SK-N-SH (cell line): ENCODE data around the gene MMP28. TPM values are rescaled to one million over a fixed set of nuclear protein-coding genes. Genes with fewer than 3 reads are reported as not detected.

Experiments used
- CTCF ChIA-PET: fragments of 300-600, 350-600 bp; formaldehyde crosslinking; extraction: SDS; loops from one replicate; lab custom pipeline; 2021; lab: Yijun Ruan, JAX
- POLR2A ChIA-PET: fragments of 350-600 bp; sonication (Branson Sonifier 250); formaldehyde crosslinking; extraction: SDS; loops from one replicate; lab custom pipeline; 2020; ENCODE audit warnings: antibody characterized with exemption, inconsistent platforms; lab: Yijun Ruan, JAX
- DNase-seq: peaks from one replicate; pipeline ENCODE4 v3.0.0; 2012
- H2AFZ ChIP-seq: fragments of 200-600 bp; sonication (generic); 2 replicates; pipeline ENCODE4 v1.8.1; 2016; ENCODE audit warnings: antibody characterized with exemption, mild to moderate bottlenecking, low read depth
- H3F3A ChIP-seq: fragments of 200-600 bp; sonication (generic); replicated peaks from 2 replicates; pipeline ENCODE3; 2016; ENCODE audit warnings: antibody characterized with exemption, mild to moderate bottlenecking; ENCODE audit not compliant: insufficient read depth
- H3K27ac ChIP-seq, 2 experiments: fragments of 200-500 bp in 1 of 2; fragments of 200-600 bp in 1 of 2; sonication (Bioruptor generic) in 1 of 2; sonication (generic), shearing (Covaris generic) in 1 of 2; 2 replicates each; pipeline versions ENCODE4 v1.5.1 to v1.6.1; 2014 to 2016; ENCODE audit warnings: low read depth in 2 of 2, inconsistent platforms in 1 of 2, low read length in 1 of 2, mild to moderate bottlenecking in 1 of 2, mixed read lengths in 1 of 2
- H3K27me3 ChIP-seq: fragments of 200-600 bp; sonication (generic), shearing (Covaris generic); 2 replicates; pipeline ENCODE4 v1.6.1; 2016; ENCODE audit warnings: mixed run types; ENCODE audit not compliant: insufficient read depth
- H3K36me3 ChIP-seq, 2 experiments: fragments of 200-500 bp in 1 of 2; fragments of 200-600 bp in 1 of 2; sonication (Bioruptor generic) in 1 of 2; sonication (generic) in 1 of 2; replicated peaks in 1 of 2; 2 replicates each; pipeline versions ENCODE3 to v1.5.1; 2014 to 2016; ENCODE audit warnings: low read length in 1 of 2, mild to moderate bottlenecking in 1 of 2; ENCODE audit not compliant: insufficient read depth in 2 of 2, control insufficient read depth in 1 of 2
- H3K4me1 ChIP-seq, 2 experiments: fragments of 200-500 bp in 1 of 2; fragments of 200-600 bp in 1 of 2; sonication (Bioruptor generic) in 1 of 2; sonication (generic), shearing (Covaris generic) in 1 of 2; 2 replicates each; pipeline versions ENCODE4 v1.5.1 to v1.6.1; 2014 to 2016; ENCODE audit warnings: low read depth in 1 of 2, low read length in 1 of 2, mixed run types in 1 of 2; ENCODE audit not compliant: insufficient read depth in 2 of 2, control insufficient read depth in 1 of 2
- H3K4me2 ChIP-seq: fragments of 200-600 bp; sonication (generic), shearing (Covaris generic); 2 replicates; pipeline ENCODE4 v1.6.1; 2017; ENCODE audit warnings: mixed run types
- H3K4me3 ChIP-seq, 2 experiments: fragments of 200-500 bp in 1 of 2; fragments of 200-600 bp in 1 of 2; sonication (Bioruptor generic) in 1 of 2; sonication (generic), shearing (Covaris generic) in 1 of 2; 2 replicates each; pipeline versions ENCODE4 v1.5.1 to v1.8.1; 2014 to 2016; ENCODE audit warnings: low read depth in 2 of 2, inconsistent platforms in 1 of 2, low read length in 1 of 2, mild to moderate bottlenecking in 1 of 2, mixed read lengths in 1 of 2, moderate library complexity in 1 of 2
- H3K79me2 ChIP-seq: fragments of 200-600 bp; sonication (generic); 2 replicates; pipeline ENCODE4 v1.8.1; 2017; ENCODE audit warnings: mild to moderate bottlenecking; ENCODE audit not compliant: insufficient read depth
- H3K9ac ChIP-seq: fragments of 200-600 bp; sonication (generic); 2 replicates; pipeline ENCODE4 v1.6.1; 2017; ENCODE audit warnings: mixed run types
- H3K9me2 ChIP-seq: fragments of 200-600 bp; sonication (generic); 2 replicates; pipeline ENCODE4 v1.6.1; 2017; ENCODE audit warnings: mixed run types
- H3K9me3 ChIP-seq: fragments of 200-600 bp; sonication (generic); 2 replicates; pipeline ENCODE4 v1.6.1; 2017; ENCODE audit warnings: mixed run types, mild to moderate bottlenecking, moderate library complexity
- H4K20me1 ChIP-seq: fragments of 200-600 bp; sonication (generic); 2 replicates; pipeline ENCODE4 v1.6.1; 2017; ENCODE audit warnings: mild to moderate bottlenecking, mixed run types; ENCODE audit not compliant: insufficient read depth
- ELF1 ChIP-seq: IDR thresholded peaks from 2 replicates; pipeline ENCODE4 v1.4.0; 2012
- EZH2phosphoT487 ChIP-seq: fragments of 200-600 bp; sonication (generic); IDR thresholded peaks from 2 replicates; pipeline ENCODE4 v1.6.1; 2017; ENCODE audit warnings: low read depth, mixed run types, mild to moderate bottlenecking, antibody characterized with exemption, moderate library complexity, borderline replicate concordance
- FOSL2 ChIP-seq: IDR thresholded peaks from 2 replicates; pipeline ENCODE4 v1.4.0; 2012; ENCODE audit warnings: low read depth, mild to moderate bottlenecking, moderate library complexity, borderline replicate concordance
- GABPA ChIP-seq: IDR thresholded peaks from 2 replicates; pipeline ENCODE4 v1.4.0; 2012; ENCODE audit warnings: low read depth, mild to moderate bottlenecking
- GATA2 ChIP-seq: sonication (generic); formaldehyde crosslinking; IDR thresholded peaks from 2 replicates; pipeline ENCODE4 v1.5.0; 2020; ENCODE audit warnings: mild to moderate bottlenecking, missing genetic modification reagents
- MEF2A ChIP-seq: IDR thresholded peaks from 2 replicates; pipeline ENCODE4 v1.4.0; 2012; ENCODE audit warnings: low read depth, borderline replicate concordance
- NRF1 ChIP-seq: IDR thresholded peaks from 2 replicates; pipeline ENCODE4 v1.6.1; 2012; ENCODE audit warnings: low read depth, mild to moderate bottlenecking, low read length
- RFX5 ChIP-seq: IDR thresholded peaks from 2 replicates; pipeline ENCODE4 v1.6.1; 2012; ENCODE audit warnings: mild to moderate bottlenecking, improper control_type of control experiment, low read length
- SMC3 ChIP-seq: IDR thresholded peaks from 2 replicates; pipeline ENCODE4 v1.6.1; 2012; ENCODE audit warnings: low read depth, low read length, improper control_type of control experiment
- TAF1 ChIP-seq: IDR thresholded peaks from 2 replicates; pipeline ENCODE4 v1.6.1; 2012; ENCODE audit warnings: low read depth, mild to moderate bottlenecking, low read length, moderate library complexity, borderline replicate concordance
- TEAD4 ChIP-seq: IDR thresholded peaks from 2 replicates; pipeline ENCODE4 v1.4.0; 2012; ENCODE audit warnings: mild to moderate bottlenecking, borderline replicate concordance; ENCODE audit not compliant: insufficient read depth
- YY1 ChIP-seq: IDR thresholded peaks from 2 replicates; pipeline ENCODE4 v1.4.0; 2012; ENCODE audit warnings: low read depth, mild to moderate bottlenecking
- WGBS: methylation state at CpG from one replicate; pipeline ENCODE4 v1.1.6; 2017; ENCODE audit warnings: low lambda C conversion rate; 5-methylcytosine and 5-hydroxymethylcytosine counted together
- polyA plus RNA-seq, 3 experiments: library from polyadenylated mRNA; depleted of rRNA; stranded (reverse); fragments of >200 nt; gene quantifications; 2 replicates each; pipeline ENCODE4 v1.2.3, GENCODE V29; 2012
- TF ChIP-seq, protein P1 (sequence below): fragments of 150-350 bp; IDR thresholded peaks from 2 replicates; pipeline ENCODE4 v1.6.1; 2017; ENCODE audit warnings: antibody characterized with exemption, low read length, low read depth, borderline replicate concordance
- TF ChIP-seq, protein P2 (sequence below): IDR thresholded peaks from 2 replicates; pipeline ENCODE4 v1.6.1; 2012; ENCODE audit warnings: mild to moderate bottlenecking, low read depth, low read length, moderate library complexity
- TF ChIP-seq, protein P3 (sequence below): IDR thresholded peaks from 2 replicates; pipeline ENCODE4; 2012
- TF ChIP-seq, protein P4 (sequence below): IDR thresholded peaks from 2 replicates; pipeline ENCODE4 v1.4.0; 2012; ENCODE audit warnings: low read depth
- TF ChIP-seq, protein P5 (sequence below): fragments of 150-350 bp; IDR thresholded peaks from 2 replicates; pipeline ENCODE4 v1.6.1; 2016; ENCODE audit warnings: mild to moderate bottlenecking, low read depth, low read length
- TF ChIP-seq, protein P6 (sequence below): IDR thresholded peaks from 2 replicates; pipeline ENCODE4 v1.4.0; 2012; ENCODE audit warnings: low read depth, borderline replicate concordance

The MMP28 gene
- polyA plus RNA-seq, 1 of the 3 experiments (the other 2 are of a cell fraction) = 0.33 TPM

DNA sequence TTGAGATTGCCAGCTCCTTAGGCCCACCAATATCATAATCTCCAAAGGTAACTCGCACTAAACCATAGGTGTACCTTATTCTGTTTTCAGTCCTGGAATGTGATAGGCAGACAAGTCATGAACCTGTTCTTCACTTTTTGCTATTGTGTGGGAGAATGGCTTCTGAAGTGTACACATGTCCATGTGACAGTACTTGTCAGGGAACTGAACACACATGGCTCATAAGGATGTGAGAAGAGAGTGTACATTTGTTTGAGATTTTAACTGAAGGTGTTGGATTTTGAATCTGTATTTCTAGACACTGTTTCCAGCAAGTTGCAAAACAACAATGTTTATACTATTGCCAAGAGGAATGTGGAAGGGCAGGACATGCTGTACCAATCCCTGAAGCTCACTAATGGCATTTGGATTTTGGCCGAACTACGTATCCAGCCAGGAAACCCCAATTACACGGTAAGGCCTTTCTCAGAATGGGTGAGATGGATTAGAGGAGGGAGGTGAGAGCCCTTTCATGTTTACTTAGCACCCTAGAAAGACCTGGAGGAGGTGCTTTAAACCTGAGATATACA lies 78.5 kb downstream of the MMP28 start (continued):
- no peak for TF ChIP-seq TEAD4
- TF ChIP-seq, protein P1, sequence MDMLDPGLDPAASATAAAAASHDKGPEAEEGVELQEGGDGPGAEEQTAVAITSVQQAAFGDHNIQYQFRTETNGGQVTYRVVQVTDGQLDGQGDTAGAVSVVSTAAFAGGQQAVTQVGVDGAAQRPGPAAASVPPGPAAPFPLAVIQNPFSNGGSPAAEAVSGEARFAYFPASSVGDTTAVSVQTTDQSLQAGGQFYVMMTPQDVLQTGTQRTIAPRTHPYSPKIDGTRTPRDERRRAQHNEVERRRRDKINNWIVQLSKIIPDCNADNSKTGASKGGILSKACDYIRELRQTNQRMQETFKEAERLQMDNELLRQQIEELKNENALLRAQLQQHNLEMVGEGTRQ = no peak
- TF ChIP-seq ELF1 = no peak
- TF ChIP-seq, protein P2, sequence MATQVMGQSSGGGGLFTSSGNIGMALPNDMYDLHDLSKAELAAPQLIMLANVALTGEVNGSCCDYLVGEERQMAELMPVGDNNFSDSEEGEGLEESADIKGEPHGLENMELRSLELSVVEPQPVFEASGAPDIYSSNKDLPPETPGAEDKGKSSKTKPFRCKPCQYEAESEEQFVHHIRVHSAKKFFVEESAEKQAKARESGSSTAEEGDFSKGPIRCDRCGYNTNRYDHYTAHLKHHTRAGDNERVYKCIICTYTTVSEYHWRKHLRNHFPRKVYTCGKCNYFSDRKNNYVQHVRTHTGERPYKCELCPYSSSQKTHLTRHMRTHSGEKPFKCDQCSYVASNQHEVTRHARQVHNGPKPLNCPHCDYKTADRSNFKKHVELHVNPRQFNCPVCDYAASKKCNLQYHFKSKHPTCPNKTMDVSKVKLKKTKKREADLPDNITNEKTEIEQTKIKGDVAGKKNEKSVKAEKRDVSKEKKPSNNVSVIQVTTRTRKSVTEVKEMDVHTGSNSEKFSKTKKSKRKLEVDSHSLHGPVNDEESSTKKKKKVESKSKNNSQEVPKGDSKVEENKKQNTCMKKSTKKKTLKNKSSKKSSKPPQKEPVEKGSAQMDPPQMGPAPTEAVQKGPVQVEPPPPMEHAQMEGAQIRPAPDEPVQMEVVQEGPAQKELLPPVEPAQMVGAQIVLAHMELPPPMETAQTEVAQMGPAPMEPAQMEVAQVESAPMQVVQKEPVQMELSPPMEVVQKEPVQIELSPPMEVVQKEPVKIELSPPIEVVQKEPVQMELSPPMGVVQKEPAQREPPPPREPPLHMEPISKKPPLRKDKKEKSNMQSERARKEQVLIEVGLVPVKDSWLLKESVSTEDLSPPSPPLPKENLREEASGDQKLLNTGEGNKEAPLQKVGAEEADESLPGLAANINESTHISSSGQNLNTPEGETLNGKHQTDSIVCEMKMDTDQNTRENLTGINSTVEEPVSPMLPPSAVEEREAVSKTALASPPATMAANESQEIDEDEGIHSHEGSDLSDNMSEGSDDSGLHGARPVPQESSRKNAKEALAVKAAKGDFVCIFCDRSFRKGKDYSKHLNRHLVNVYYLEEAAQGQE = no peak
- TF ChIP-seq, protein P3, sequence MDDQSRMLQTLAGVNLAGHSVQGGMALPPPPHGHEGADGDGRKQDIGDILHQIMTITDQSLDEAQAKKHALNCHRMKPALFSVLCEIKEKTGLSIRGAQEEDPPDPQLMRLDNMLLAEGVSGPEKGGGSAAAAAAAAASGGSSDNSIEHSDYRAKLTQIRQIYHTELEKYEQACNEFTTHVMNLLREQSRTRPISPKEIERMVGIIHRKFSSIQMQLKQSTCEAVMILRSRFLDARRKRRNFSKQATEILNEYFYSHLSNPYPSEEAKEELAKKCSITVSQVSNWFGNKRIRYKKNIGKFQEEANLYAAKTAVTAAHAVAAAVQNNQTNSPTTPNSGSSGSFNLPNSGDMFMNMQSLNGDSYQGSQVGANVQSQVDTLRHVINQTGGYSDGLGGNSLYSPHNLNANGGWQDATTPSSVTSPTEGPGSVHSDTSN = no peak

DNA sequence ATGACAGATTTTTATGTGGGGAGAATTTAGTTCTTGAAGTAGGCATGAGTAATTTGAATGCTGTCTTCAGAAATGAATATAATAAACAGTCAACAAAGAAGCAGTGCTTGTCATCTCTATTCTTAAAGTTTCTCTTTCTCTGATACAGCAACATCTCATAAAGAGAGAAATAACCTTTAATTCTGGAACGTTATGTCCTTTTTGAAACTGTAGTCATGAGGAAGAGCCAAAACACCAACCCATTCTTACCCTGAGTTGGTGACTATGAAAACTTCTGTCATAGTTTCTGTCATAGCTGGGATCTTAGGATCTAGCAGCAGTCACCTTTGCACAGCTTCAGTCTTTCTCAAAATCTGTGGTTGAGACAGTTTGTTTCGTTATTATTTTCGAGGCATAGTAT lies 79.3 kb downstream of the MMP28 start:
- Histone ChIP-seq H3K27ac (no peak overlapping the region), H3K4me1 (peaks cover 25 to 37% of the 10 kb centered on the region in 2 experiments), H3K36me3 (peaks cover 40 to 54% of the 10 kb centered on the region in 2 experiments), H3F3A (peaks cover 20% of the 10 kb centered on the region), H3K4me2 (no peak overlapping the region), H3K9ac (no peak overlapping the region), H3K79me2 (peaks cover 5% of the 10 kb centered on the region; the same call in 1 of the 2 replicates), H3K9me2 (no peaks in the 10 kb centered on the region), H3K4me3 (no peak overlapping the region), H2AFZ (no peak overlapping the region), H3K27me3 (no peaks in the 10 kb centered on the region), H3K9me3 (no peaks in the 10 kb centered on the region), H4K20me1 (0 out of 2 replicates have a peak, but pooled peaks cover 8% of the 10 kb centered on the region)
- CTCF ChIA-PET = interaction anchor here (0.9 to 4.8 kb wide), 2 partner anchors 31 to 48 kb away, joined by 7 to 28 read pairs; no protein-coding TSS in a partner anchor
- WGBS = 91% methylated on average over 3 of the region's 3 CpGs
- POLR2A ChIA-PET = interaction anchor here (0.7 kb wide), 1 partner anchor 37 kb away, joined by 3 read pairs; the partner anchor contains the start of gene GAS2L2
- DNase-seq = no peak
- TF ChIP-seq YY1 (no peak), NRF1 (no peak), SMC3 (no peak), TAF1 (no peak), FOSL2 (no peak), GABPA (no peak), MEF2A (no peak), GATA2 (CRISPR knock-in tag) (no peak), RFX5 (no peak), EZH2phosphoT487 (no peak)
- TF ChIP-seq, protein P4, sequence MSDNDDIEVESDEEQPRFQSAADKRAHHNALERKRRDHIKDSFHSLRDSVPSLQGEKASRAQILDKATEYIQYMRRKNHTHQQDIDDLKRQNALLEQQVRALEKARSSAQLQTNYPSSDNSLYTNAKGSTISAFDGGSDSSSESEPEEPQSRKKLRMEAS = no peak
- TF ChIP-seq, protein P2 = no peak
- TF ChIP-seq, protein P5, sequence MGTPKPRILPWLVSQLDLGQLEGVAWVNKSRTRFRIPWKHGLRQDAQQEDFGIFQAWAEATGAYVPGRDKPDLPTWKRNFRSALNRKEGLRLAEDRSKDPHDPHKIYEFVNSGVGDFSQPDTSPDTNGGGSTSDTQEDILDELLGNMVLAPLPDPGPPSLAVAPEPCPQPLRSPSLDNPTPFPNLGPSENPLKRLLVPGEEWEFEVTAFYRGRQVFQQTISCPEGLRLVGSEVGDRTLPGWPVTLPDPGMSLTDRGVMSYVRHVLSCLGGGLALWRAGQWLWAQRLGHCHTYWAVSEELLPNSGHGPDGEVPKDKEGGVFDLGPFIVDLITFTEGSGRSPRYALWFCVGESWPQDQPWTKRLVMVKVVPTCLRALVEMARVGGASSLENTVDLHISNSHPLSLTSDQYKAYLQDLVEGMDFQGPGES = no peak
- TF ChIP-seq, protein P6, sequence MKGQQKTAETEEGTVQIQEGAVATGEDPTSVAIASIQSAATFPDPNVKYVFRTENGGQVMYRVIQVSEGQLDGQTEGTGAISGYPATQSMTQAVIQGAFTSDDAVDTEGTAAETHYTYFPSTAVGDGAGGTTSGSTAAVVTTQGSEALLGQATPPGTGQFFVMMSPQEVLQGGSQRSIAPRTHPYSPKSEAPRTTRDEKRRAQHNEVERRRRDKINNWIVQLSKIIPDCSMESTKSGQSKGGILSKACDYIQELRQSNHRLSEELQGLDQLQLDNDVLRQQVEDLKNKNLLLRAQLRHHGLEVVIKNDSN = no peak
